Measurements from ENCODE around the gene SAP30BP.
A peak's percentile ranks its signal among the peaks of the same experiment; 100 is the strongest.

The SAP30BP gene

GRCh38 chr17:75719732-75720131, 52.6 kb downstream of the SAP30BP start:
- no peak for DNase-seq (ENCODE audit: low read depth, low spot score)

GRCh38 chr17:75720656-75721462, 53.7 kb downstream of the SAP30BP start, which contains the start of gene ITGB4:
Gene ITGB4 (plus strand): TSS chr17:75721459. CDS start chr17:75724704, 3,245 bp downstream.
- DNase-seq (ENCODE audit: low read depth, low spot score): peak; percentile 17

GRCh38 chr17:75721463-75722011, 54.4 kb downstream of the SAP30BP start:
- no peak for DNase-seq (ENCODE audit: low read depth, low spot score)

- DNase-seq (ENCODE audit: low read depth, low spot score): no peak
These were observed 54.9 kb downstream of the SAP30BP start for GRCh38 chr17:75722076-75722475.

GRCh38 chr17:75722542-75723095, 55.5 kb downstream of the SAP30BP start:
- no peak for DNase-seq (ENCODE audit: low read depth, low spot score)

GRCh38 chr17:75723171-75723930, 56.2 kb downstream of the SAP30BP start:
- DNase-seq (ENCODE audit: low read depth, low spot score): no peak

GRCh38 chr17:75724016-75725003, 57.2 kb downstream of the SAP30BP start:
- DNase-seq (ENCODE audit: low read depth, low spot score): no peak

GRCh38 chr17:75725504-75725903, 58.4 kb downstream of the SAP30BP start:
- no peak for DNase-seq (ENCODE audit: low read depth, low spot score)

GRCh38 chr17:75727391-75727790, 60.3 kb downstream of the SAP30BP start:
- no peak for DNase-seq (ENCODE audit: low read depth, low spot score)

- DNase-seq (ENCODE audit: low read depth, low spot score): no peak
These were observed 62.2 kb downstream of the SAP30BP start for GRCh38 chr17:75729351-75729750.

GRCh38 chr17:75730065-75730464, 62.9 kb downstream of the SAP30BP start:
- DNase-seq (ENCODE audit: low read depth, low spot score): no peak

GRCh38 chr17:75731086-75731715, 64.1 kb downstream of the SAP30BP start:
- no peak for DNase-seq (ENCODE audit: low read depth, low spot score)

GRCh38 chr17:75731716-75732498, 64.8 kb downstream of the SAP30BP start:
- DNase-seq (ENCODE audit: low read depth, low spot score): no peak

- no peak for DNase-seq (ENCODE audit: low read depth, low spot score)
These were observed 66.3 kb downstream of the SAP30BP start for GRCh38 chr17:75733471-75733870.

GRCh38 chr17:75734674-75735294, 67.6 kb downstream of the SAP30BP start:
- DNase-seq (ENCODE audit: low read depth, low spot score): no peak

GRCh38 chr17:75736173-75736835, 69.2 kb downstream of the SAP30BP start:
- DNase-seq (ENCODE audit: low read depth, low spot score): no peak

GRCh38 chr17:75737133-75737962, 70.2 kb downstream of the SAP30BP start:
- no peak for DNase-seq (ENCODE audit: low read depth, low spot score)
